ENCODE data around the gene SLC41A3. TPM values are rescaled to one million over a fixed set of nuclear protein-coding genes. Genes with fewer than 3 reads are reported as not detected.

SLC41A3 gene
- total and polyA plus RNA-seq, 10 of the 15 experiments (the other 5 are each of a cell fraction or from before 2014, with no cell fraction given) = 8.3 to 29.5 (median 16.7) TPM

DNA sequence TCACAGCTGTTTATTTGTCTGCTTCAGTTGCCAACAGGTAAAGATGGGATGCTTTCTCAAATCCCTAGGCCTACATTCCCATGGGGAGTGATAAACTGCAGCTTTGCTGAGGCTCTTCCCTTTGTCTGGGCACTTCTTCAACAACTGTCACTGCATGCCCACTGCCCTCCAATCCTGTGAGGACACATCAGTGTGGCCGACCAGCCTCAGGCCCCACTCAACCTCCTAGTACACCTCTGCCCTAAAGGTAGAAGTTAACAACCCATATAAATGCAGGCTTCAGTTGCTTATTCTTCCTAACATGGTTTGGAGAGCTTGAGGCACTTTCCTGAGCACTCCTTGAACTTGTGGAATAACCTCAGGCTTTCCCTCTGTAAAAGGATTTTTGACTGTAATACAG is 65.4 kb downstream of the SLC41A3 start:
- 47% methylated on average over 1 of the region's 1 CpG for WGBS (ENCODE audit: insufficient coverage, insufficient replicate concordance, low lambda C conversion rate, missing lambda C conversion rate)
- no peak overlapping the region for H3K9ac ChIP-seq (ENCODE audit: control insufficient read depth, insufficient read depth, low read length)
- no peak for TF ChIP-seq NRF1 (conservative IDR thresholded peaks at IDR 0.05; ENCODE audit: low read depth, low read length)
- TF ChIP-seq, protein P1, sequence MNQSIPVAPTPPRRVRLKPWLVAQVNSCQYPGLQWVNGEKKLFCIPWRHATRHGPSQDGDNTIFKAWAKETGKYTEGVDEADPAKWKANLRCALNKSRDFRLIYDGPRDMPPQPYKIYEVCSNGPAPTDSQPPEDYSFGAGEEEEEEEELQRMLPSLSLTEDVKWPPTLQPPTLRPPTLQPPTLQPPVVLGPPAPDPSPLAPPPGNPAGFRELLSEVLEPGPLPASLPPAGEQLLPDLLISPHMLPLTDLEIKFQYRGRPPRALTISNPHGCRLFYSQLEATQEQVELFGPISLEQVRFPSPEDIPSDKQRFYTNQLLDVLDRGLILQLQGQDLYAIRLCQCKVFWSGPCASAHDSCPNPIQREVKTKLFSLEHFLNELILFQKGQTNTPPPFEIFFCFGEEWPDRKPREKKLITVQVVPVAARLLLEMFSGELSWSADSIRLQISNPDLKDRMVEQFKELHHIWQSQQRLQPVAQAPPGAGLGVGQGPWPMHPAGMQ (IDR thresholded peaks at IDR 0.05; ENCODE audit: borderline replicate concordance) = no peak
- no peak for TF ChIP-seq ZNF207 (IDR thresholded peaks at IDR 0.05; ENCODE audit: borderline replicate concordance)
- TF ChIP-seq, protein P2, sequence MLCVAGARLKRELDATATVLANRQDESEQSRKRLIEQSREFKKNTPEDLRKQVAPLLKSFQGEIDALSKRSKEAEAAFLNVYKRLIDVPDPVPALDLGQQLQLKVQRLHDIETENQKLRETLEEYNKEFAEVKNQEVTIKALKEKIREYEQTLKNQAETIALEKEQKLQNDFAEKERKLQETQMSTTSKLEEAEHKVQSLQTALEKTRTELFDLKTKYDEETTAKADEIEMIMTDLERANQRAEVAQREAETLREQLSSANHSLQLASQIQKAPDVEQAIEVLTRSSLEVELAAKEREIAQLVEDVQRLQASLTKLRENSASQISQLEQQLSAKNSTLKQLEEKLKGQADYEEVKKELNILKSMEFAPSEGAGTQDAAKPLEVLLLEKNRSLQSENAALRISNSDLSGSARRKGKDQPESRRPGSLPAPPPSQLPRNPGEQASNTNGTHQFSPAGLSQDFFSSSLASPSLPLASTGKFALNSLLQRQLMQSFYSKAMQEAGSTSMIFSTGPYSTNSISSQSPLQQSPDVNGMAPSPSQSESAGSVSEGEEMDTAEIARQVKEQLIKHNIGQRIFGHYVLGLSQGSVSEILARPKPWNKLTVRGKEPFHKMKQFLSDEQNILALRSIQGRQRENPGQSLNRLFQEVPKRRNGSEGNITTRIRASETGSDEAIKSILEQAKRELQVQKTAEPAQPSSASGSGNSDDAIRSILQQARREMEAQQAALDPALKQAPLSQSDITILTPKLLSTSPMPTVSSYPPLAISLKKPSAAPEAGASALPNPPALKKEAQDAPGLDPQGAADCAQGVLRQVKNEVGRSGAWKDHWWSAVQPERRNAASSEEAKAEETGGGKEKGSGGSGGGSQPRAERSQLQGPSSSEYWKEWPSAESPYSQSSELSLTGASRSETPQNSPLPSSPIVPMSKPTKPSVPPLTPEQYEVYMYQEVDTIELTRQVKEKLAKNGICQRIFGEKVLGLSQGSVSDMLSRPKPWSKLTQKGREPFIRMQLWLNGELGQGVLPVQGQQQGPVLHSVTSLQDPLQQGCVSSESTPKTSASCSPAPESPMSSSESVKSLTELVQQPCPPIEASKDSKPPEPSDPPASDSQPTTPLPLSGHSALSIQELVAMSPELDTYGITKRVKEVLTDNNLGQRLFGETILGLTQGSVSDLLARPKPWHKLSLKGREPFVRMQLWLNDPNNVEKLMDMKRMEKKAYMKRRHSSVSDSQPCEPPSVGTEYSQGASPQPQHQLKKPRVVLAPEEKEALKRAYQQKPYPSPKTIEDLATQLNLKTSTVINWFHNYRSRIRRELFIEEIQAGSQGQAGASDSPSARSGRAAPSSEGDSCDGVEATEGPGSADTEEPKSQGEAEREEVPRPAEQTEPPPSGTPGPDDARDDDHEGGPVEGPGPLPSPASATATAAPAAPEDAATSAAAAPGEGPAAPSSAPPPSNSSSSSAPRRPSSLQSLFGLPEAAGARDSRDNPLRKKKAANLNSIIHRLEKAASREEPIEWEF (IDR thresholded peaks at IDR 0.05; ENCODE audit: insufficient replicate concordance, low read depth, low read length) = no peak
- no peak for TF ChIP-seq NFIC (IDR thresholded peaks at IDR 0.05; ENCODE audit: low read depth, low read length)
- no peak for TF ChIP-seq CREM (IDR thresholded peaks at IDR 0.05; ENCODE audit: low read depth)
- no peak for TF ChIP-seq TCF12 (IDR thresholded peaks at IDR 0.05; ENCODE audit: low read depth, low read length)
- no peak for TF ChIP-seq POLR2AphosphoS2 (IDR thresholded peaks at IDR 0.05; ENCODE audit: low read depth, low read length)
- TF ChIP-seq, protein P3, sequence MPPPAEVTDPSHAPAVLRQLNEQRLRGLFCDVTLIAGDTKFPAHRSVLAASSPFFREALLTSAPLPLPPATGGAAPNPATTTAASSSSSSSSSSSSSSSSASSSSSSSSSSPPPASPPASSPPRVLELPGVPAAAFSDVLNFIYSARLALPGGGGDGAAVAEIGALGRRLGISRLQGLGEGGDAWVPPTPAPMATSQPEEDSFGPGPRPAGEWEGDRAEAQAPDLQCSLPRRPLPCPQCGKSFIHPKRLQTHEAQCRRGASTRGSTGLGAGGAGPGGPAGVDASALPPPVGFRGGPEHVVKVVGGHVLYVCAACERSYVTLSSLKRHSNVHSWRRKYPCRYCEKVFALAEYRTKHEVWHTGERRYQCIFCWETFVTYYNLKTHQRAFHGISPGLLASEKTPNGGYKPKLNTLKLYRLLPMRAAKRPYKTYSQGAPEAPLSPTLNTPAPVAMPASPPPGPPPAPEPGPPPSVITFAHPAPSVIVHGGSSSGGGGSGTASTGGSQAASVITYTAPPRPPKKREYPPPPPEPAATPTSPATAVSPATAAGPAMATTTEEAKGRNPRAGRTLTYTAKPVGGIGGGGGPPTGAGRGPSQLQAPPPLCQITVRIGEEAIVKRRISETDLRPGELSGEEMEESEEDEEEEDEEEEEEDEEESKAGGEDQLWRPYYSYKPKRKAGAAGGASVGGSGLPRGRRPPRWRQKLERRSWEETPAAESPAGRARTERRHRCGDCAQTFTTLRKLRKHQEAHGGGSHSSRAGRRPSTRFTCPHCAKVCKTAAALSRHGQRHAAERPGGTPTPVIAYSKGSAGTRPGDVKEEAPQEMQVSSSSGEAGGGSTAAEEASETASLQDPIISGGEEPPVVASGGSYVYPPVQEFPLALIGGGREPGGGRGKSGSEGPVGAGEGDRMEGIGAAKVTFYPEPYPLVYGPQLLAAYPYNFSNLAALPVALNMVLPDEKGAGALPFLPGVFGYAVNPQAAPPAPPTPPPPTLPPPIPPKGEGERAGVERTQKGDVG (CRISPR knock-in tag; IDR thresholded peaks at IDR 0.05) = no peak
- TF ChIP-seq, protein P4, sequence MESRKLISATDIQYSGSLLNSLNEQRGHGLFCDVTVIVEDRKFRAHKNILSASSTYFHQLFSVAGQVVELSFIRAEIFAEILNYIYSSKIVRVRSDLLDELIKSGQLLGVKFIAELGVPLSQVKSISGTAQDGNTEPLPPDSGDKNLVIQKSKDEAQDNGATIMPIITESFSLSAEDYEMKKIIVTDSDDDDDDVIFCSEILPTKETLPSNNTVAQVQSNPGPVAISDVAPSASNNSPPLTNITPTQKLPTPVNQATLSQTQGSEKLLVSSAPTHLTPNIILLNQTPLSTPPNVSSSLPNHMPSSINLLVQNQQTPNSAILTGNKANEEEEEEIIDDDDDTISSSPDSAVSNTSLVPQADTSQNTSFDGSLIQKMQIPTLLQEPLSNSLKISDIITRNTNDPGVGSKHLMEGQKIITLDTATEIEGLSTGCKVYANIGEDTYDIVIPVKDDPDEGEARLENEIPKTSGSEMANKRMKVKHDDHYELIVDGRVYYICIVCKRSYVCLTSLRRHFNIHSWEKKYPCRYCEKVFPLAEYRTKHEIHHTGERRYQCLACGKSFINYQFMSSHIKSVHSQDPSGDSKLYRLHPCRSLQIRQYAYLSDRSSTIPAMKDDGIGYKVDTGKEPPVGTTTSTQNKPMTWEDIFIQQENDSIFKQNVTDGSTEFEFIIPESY (IDR thresholded peaks at IDR 0.05) = no peak
- TF ChIP-seq RFX5 (IDR thresholded peaks at IDR 0.05; ENCODE audit: low read depth, low read length) = no peak
- no peak for TF ChIP-seq NBN (IDR thresholded peaks at IDR 0.05)

More for the DNA sequence above, 65.4 kb downstream of the SLC41A3 start:
- POLR2A ChIA-PET = no interaction called here
- SMC1A ChIA-PET (ENCODE audit: uncharacterized antibody, unreplicated experiment) = no interaction called here
- in situ Hi-C loops (cut with MboI) (no loop called here), intact Hi-C loops (cut with micrococcal nuclease; ENCODE audit: unreplicated experiment) (no loop called here)
- Histone ChIP-seq H3K27me3 (replicated peaks in 1 of 2; ENCODE audit: control insufficient read depth in 2 of 2, insufficient read depth in 2 of 2, low read length in 1 of 2) (no peaks in the 10 kb centered on the region), H3K9me3 (replicated peaks; ENCODE audit: control insufficient read depth, insufficient read depth, low read length) (no peaks in the 10 kb centered on the region), H3K4me2 (ENCODE audit: control insufficient read depth, insufficient read depth) (no peak overlapping the region), H3K4me1 (ENCODE audit: control insufficient read depth, insufficient read depth, low read length) (no peaks in the 10 kb centered on the region), H4K20me1 (ENCODE audit: control insufficient read depth, insufficient read depth) (no peaks in the 10 kb centered on the region), H2AFZ (ENCODE audit: control insufficient read depth, low read depth, low read length) (no peak overlapping the region), H3K79me2 (ENCODE audit: control insufficient read depth, insufficient read depth, low read length) (no peaks in the 10 kb centered on the region), H3K36me3 (ENCODE audit: control insufficient read depth in 2 of 2, insufficient read depth in 2 of 2, low read length in 1 of 2) (no peaks in the 10 kb centered on the region; a peak in 2 of 4 replicates), H3K27ac (ENCODE audit: control insufficient read depth, insufficient read depth) (no peak overlapping the region), H3K4me3 (no peak overlapping the region)
- RAD21 ChIA-PET (ENCODE audit: unreplicated experiment) = no interaction called here
- DNase-seq (ENCODE audit: low read depth, low spot score) (no peak), FAIRE-seq (no peak), ATAC-seq (no peak)
- no TSS peak for BruUV-seq (replicated peaks)
- CTCF ChIA-PET = no interaction called here
